ENCODE results near the gene FARP2.
"Not testable (repeated sequence)": the region's sequence is repeated elsewhere in the genome, so short reads cannot be mapped to it uniquely, and the experiment has no call there.

The FARP2 gene

DNA sequence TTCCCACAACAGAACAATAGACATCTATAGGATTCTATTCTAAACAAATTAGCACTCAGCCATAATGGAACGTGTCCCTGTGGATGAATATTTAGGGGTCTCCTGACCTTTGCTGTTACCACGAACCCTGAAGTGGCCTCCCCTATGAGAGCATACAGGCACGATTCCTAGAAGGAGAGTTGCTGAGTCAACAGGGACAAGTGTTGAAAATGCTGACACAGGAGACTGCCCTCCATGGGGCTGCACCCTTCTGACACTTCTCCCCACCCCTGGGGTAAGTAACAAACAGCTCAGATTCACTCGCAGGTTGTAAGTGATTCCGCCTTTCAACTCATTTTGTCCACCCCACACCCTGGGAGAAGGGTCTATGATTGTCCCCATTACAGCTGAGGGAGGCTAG, 166.4 kb downstream of the FARP2 start:
- Histone ChIP-seq H3K9ac (ENCODE audit: low read length) (no peak overlapping the region), H2AFZ (ENCODE audit: low read length) (no peak overlapping the region), H4K20me1 (ENCODE audit: insufficient read depth, low read length) (no peaks in the 10 kb centered on the region), H3K4me2 (ENCODE audit: low read length) (no peak overlapping the region), H3K4me3 (ENCODE audit: low read depth, low read length, poor library complexity, severe bottlenecking) (no peak overlapping the region), H3K9me2 (ENCODE audit: low read depth, low read length) (no peaks in the 10 kb centered on the region), H3K79me2 (ENCODE audit: insufficient read depth, low read length) (no peaks in the 10 kb centered on the region), H3K27me3 (ENCODE audit: insufficient read depth, low read length) (no peaks in the 10 kb centered on the region; the same call in 1 of the 2 replicates), H3F3A (ENCODE audit: insufficient read depth, low read length) (no peaks in the 10 kb centered on the region), H3K36me3 (ENCODE audit: insufficient read depth, low read length) (no peaks in the 10 kb centered on the region), H3K4me1 (ENCODE audit: insufficient read depth, low read length, severe bottlenecking) (no peaks in the 10 kb centered on the region), H3K27ac (ENCODE audit: low read depth, low read length, poor library complexity, severe bottlenecking) (no peak overlapping the region), H3K9me3 (ENCODE audit: low read length) (no peaks in the 10 kb centered on the region)
- TF ChIP-seq, protein P1, sequence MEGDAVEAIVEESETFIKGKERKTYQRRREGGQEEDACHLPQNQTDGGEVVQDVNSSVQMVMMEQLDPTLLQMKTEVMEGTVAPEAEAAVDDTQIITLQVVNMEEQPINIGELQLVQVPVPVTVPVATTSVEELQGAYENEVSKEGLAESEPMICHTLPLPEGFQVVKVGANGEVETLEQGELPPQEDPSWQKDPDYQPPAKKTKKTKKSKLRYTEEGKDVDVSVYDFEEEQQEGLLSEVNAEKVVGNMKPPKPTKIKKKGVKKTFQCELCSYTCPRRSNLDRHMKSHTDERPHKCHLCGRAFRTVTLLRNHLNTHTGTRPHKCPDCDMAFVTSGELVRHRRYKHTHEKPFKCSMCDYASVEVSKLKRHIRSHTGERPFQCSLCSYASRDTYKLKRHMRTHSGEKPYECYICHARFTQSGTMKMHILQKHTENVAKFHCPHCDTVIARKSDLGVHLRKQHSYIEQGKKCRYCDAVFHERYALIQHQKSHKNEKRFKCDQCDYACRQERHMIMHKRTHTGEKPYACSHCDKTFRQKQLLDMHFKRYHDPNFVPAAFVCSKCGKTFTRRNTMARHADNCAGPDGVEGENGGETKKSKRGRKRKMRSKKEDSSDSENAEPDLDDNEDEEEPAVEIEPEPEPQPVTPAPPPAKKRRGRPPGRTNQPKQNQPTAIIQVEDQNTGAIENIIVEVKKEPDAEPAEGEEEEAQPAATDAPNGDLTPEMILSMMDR (IDR thresholded peaks at IDR 0.05; ENCODE audit: low read length), result no peak
- no peak for TF ChIP-seq EZH2 (IDR thresholded peaks at IDR 0.05; ENCODE audit: borderline replicate concordance, low read length)

DNA sequence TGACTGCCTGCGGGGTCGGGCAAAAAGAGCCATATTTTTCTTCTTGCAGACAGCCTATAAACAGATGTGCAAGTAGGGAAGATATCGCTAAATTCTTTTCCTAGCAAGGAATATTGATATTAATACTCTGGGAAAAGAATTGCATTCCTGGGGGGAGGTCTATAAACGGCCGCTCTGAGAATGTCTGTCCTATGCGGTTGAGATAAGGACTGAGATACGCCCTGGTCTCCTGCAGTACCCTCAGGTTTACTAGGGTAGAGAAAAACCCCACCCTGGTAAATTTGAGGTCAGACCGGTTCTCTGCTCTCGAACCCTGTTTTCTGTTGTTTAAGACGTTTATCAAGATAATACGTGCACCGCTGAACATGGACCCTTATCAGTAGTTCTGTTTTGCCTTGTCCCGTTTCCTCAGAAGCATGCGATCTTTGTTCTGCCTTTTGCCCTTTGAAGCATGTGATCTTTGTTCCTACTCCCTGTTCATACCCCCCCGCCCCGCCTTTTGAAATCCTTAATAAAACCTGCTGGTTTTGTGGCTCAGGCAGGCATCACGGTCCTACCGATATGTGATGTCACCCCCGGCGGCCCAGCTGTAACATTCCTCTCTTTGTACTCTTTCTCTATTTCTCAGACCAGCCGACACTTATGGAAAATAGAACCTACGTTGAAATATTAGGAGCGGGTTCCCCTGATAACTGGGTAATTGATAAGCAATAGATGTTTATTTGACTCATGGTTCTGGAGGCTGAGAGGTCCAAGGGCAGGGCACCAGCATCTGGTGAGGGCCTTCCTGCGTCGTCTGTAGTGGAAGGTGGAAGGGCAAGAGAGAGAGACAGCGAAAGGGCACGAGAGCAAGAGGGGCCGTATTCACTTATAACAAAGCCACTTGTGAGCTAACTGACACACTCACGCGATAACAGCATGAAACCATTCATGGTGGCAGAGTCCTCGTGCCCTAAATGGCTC, 170.0 kb downstream of the FARP2 start:
- not testable (repeated sequence) for H3F3A ChIP-seq (ENCODE audit: insufficient read depth, low read length); H3K79me2 ChIP-seq (ENCODE audit: insufficient read depth, low read length); H2AFZ ChIP-seq (ENCODE audit: low read length); H3K27ac ChIP-seq (ENCODE audit: low read depth, low read length, poor library complexity, severe bottlenecking); H3K4me3 ChIP-seq (ENCODE audit: low read depth, low read length, poor library complexity, severe bottlenecking); H3K9me2 ChIP-seq (ENCODE audit: low read depth, low read length); H3K9ac ChIP-seq (ENCODE audit: low read length); H4K20me1 ChIP-seq (ENCODE audit: insufficient read depth, low read length); H3K9me3 ChIP-seq (ENCODE audit: low read length); H3K4me2 ChIP-seq (ENCODE audit: low read length); H3K27me3 ChIP-seq (ENCODE audit: insufficient read depth, low read length); H3K4me1 ChIP-seq (ENCODE audit: insufficient read depth, low read length, severe bottlenecking); H3K36me3 ChIP-seq (ENCODE audit: insufficient read depth, low read length)

DNA sequence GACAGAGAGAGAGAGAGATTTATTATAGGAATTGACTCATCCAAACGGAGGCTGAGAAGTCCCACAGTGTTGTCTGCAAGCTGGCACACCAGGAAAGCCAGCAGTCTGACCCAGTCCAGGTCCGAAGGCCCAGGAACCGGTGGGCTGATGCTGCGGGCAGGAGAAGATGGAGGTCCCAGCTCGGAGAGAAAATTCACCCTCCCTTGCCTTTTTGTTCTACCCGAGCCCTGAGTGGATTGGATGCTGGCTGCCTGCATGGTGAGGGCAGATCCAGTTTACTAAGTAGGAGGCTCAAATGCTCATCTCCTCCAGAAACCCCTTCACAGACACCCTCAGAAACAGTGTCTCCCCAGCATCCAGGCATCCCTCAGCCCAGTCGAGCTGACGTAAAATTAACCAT, 174.5 kb downstream of the FARP2 start:
- no peak for TF ChIP-seq EZH2 (IDR thresholded peaks at IDR 0.05; ENCODE audit: borderline replicate concordance, low read length)
- TF ChIP-seq, protein P1 (IDR thresholded peaks at IDR 0.05; ENCODE audit: low read length), result no peak
- Histone ChIP-seq H3K9me2 (ENCODE audit: low read depth, low read length) (no peaks in the 10 kb centered on the region), H3K27me3 (ENCODE audit: insufficient read depth, low read length) (peaks cover 11% of the 10 kb centered on the region; the same call in 1 of the 2 replicates), H3K79me2 (ENCODE audit: insufficient read depth, low read length) (no peaks in the 10 kb centered on the region), H2AFZ (ENCODE audit: low read length) (no peak overlapping the region), H3K4me2 (ENCODE audit: low read length) (no peak overlapping the region), H3K4me3 (ENCODE audit: low read depth, low read length, poor library complexity, severe bottlenecking) (no peak overlapping the region), H3K36me3 (ENCODE audit: insufficient read depth, low read length) (no peaks in the 10 kb centered on the region), H3K9me3 (ENCODE audit: low read length) (no peaks in the 10 kb centered on the region), H3K27ac (ENCODE audit: low read depth, low read length, poor library complexity, severe bottlenecking) (no peak overlapping the region), H3F3A (ENCODE audit: insufficient read depth, low read length) (no peaks in the 10 kb centered on the region), H3K9ac (ENCODE audit: low read length) (no peak overlapping the region), H3K4me1 (ENCODE audit: insufficient read depth, low read length, severe bottlenecking) (no peaks in the 10 kb centered on the region), H4K20me1 (ENCODE audit: insufficient read depth, low read length) (no peaks in the 10 kb centered on the region)
